ENCODE measurements around the gene EPHA2. TPM values are rescaled to one million over a fixed set of nuclear protein-coding genes. Genes with fewer than 3 reads are reported as not detected.
A peak's percentile ranks its signal among the peaks of the same experiment; 100 is the strongest.

The EPHA2 gene
- polyA plus RNA-seq, 1 of the 3 experiments (the other 2 are of a cell fraction) = 126 TPM

GRCh38 chr1:16093611-16094010 lies 62.3 kb downstream of the EPHA2 start:
- H3K27me3 ChIP-seq (ENCODE audit: insufficient read depth) = no peaks in the 10 kb centered on the region
- no peak for TF ChIP-seq TEAD4 (IDR thresholded peaks at IDR 0.05; ENCODE audit: borderline replicate concordance, insufficient read depth)
- no peak for TF ChIP-seq POLR2AphosphoS5 (IDR thresholded peaks at IDR 0.05; ENCODE audit: low read depth, low read length)
- no peak for TF ChIP-seq RXRA (IDR thresholded peaks at IDR 0.05; ENCODE audit: borderline replicate concordance, low read depth)
- no peak for TF ChIP-seq YY1 (IDR thresholded peaks at IDR 0.05; ENCODE audit: low read depth)
- TF ChIP-seq TCF12 (IDR thresholded peaks at IDR 0.05) = no peak
- TF ChIP-seq GATA2 (CRISPR knock-in tag; IDR thresholded peaks at IDR 0.05) = no peak
- TF ChIP-seq REST (IDR thresholded peaks at IDR 0.05; ENCODE audit: low read depth, low read length) = no peak
- no peak for TF ChIP-seq FOXM1 (IDR thresholded peaks at IDR 0.05; ENCODE audit: low read depth)
- TF ChIP-seq TAF1 (IDR thresholded peaks at IDR 0.05; ENCODE audit: borderline replicate concordance, low read depth, low read length) = no peak
- TF ChIP-seq NRF1 (IDR thresholded peaks at IDR 0.05; ENCODE audit: low read depth, low read length) = no peak
- no peak for TF ChIP-seq MXI1 (IDR thresholded peaks at IDR 0.05; ENCODE audit: low read depth, low read length)
- TF ChIP-seq RFX5 (IDR thresholded peaks at IDR 0.05; ENCODE audit: low read length) = no peak
- TF ChIP-seq MEF2A (IDR thresholded peaks at IDR 0.05; ENCODE audit: borderline replicate concordance, low read depth) = no peak
- TF ChIP-seq USF2 (IDR thresholded peaks at IDR 0.05; ENCODE audit: borderline replicate concordance, low read depth, low read length) = no peak
- DNase-seq = peak; percentile 60
- WGBS (ENCODE audit: low lambda C conversion rate) = 77% methylated on average over 9 of the region's 9 CpGs
- no peak overlapping the region for H3K27ac ChIP-seq (ENCODE audit: low read depth in 2 of 2, low read length in 1 of 2)
- H3K79me2 ChIP-seq (ENCODE audit: insufficient read depth) = no peaks in the 10 kb centered on the region
- ChIA-PET POLR2A (interaction anchor here (0.5 kb wide), 1 partner anchor 346 kb away, joined by 5 read pairs; no protein-coding TSS in a partner anchor), CTCF (interaction anchor here (0.7 to 3.5 kb wide), 7 partner anchors 11 to 106 kb away, joined by 3 to 22 read pairs (median 4); partner anchors contain the start of gene FAM131C)
- H3F3A ChIP-seq (replicated peaks; ENCODE audit: insufficient read depth) = no peaks in the 10 kb centered on the region
- no peak overlapping the region for H3K4me2 ChIP-seq
- no peak overlapping the region for H2AFZ ChIP-seq (ENCODE audit: low read depth)
- no peaks in the 10 kb centered on the region for H4K20me1 ChIP-seq (ENCODE audit: insufficient read depth)
- H3K9me3 ChIP-seq = no peaks in the 10 kb centered on the region
- H3K36me3 ChIP-seq (replicated peaks in 1 of 2; ENCODE audit: control insufficient read depth in 1 of 2, insufficient read depth in 2 of 2, low read length in 1 of 2) = no peaks in the 10 kb centered on the region
- H3K9ac ChIP-seq = no peak overlapping the region
- H3K4me1 ChIP-seq (ENCODE audit: control insufficient read depth in 1 of 2, insufficient read depth in 2 of 2, low read depth in 1 of 2, low read length in 1 of 2) = peaks cover 0 to 3% of the 10 kb centered on the region in 2 experiments; a peak in 1 of 4 replicates
- no peak overlapping the region for H3K4me3 ChIP-seq (ENCODE audit: low read depth in 2 of 2, low read length in 1 of 2)
- H3K9me2 ChIP-seq = no peaks in the 10 kb centered on the region
